Astrocyte of the hippocampus (primary cell): ENCODE results near the gene AXDND1.
"Not testable (repeated sequence)": the region's sequence is repeated elsewhere in the genome, so short reads cannot be mapped to it uniquely, and the experiment has no call there.

Experiments used
- DNase-seq: peaks from one replicate; pipeline ENCODE4 v3.0.0; 2011; ENCODE audit warnings: low read depth, low spot score

AXDND1 gene

GRCh38 chr1:179365342-179366092 lies at the start of gene AXDND1:
Gene AXDND1 (plus strand): TSS chr1:179365971. CDS start chr1:179366510, 539 bp downstream.
- DNase-seq = peak; percentile 90

- no peak for DNase-seq
These were observed 47.3 kb upstream of the AXDND1 start for GRCh38 chr1:179318491-179318890.

GRCh38 chr1:179321533-179322216 lies 44.1 kb upstream of the AXDND1 start:
- no peak for DNase-seq

- DNase-seq = no peak
These were observed 43.2 kb upstream of the AXDND1 start for GRCh38 chr1:179322557-179322956.

GRCh38 chr1:179323436-179323835 lies 42.3 kb upstream of the AXDND1 start:
- no peak for DNase-seq

GRCh38 chr1:179325836-179326235 lies 39.9 kb upstream of the AXDND1 start:
- DNase-seq = no peak

GRCh38 chr1:179326746-179327145 lies 39.0 kb upstream of the AXDND1 start:
- no peak for DNase-seq

- no peak for DNase-seq
These were observed 38.6 kb upstream of the AXDND1 start for GRCh38 chr1:179327196-179327595.

GRCh38 chr1:179327679-179328078 lies 38.1 kb upstream of the AXDND1 start:
- DNase-seq = no peak

- DNase-seq = no peak
These were observed 35.9 kb upstream of the AXDND1 start for GRCh38 chr1:179329862-179330261.

GRCh38 chr1:179334440-179334839 lies 31.3 kb upstream of the AXDND1 start:
- DNase-seq = no peak

- DNase-seq = no peak
These were observed 28.5 kb upstream of the AXDND1 start for GRCh38 chr1:179337288-179337687.

GRCh38 chr1:179337942-179338560 lies 27.7 kb upstream of the AXDND1 start:
- DNase-seq = no peak

GRCh38 chr1:179340918-179341317 lies 24.9 kb upstream of the AXDND1 start:
- DNase-seq = no peak

- no peak for DNase-seq
These were observed 23.7 kb upstream of the AXDND1 start for GRCh38 chr1:179341943-179342547.

GRCh38 chr1:179342740-179343404 lies 22.9 kb upstream of the AXDND1 start:
- DNase-seq = no peak

- peak; percentile 58 for DNase-seq
These were observed 14.5 kb upstream of the AXDND1 start for GRCh38 chr1:179351281-179351680.

GRCh38 chr1:179352236-179352635 lies 13.5 kb upstream of the AXDND1 start:
- no peak for DNase-seq

GRCh38 chr1:179353546-179353945 lies 12.2 kb upstream of the AXDND1 start:
- peak; percentile 64 for DNase-seq

- DNase-seq = not testable (repeated sequence)
These were observed 4.1 kb upstream of the AXDND1 start for GRCh38 chr1:179361631-179362030.

- peak; percentile 41 for DNase-seq
These were observed 476 bp downstream of the AXDND1 start for GRCh38 chr1:179366093-179366800.
